Suprapubic skin (tissue), 3 donors: ENCODE results near the gene ADGRD2.

Source experiments
- EP300 ChIP-seq: sonication (generic); formaldehyde crosslinking; IDR thresholded peaks from one replicate; pipeline ENCODE4 v1.6.1; 2017; ENCODE audit warnings: antibody characterized with exemption
- TF ChIP-seq, protein P1 (sequence below), 2 donors: fragments of 200-600 bp in 1 of 2; fragments of 450-650 bp in 1 of 2; sonication (generic) in 1 of 2; IDR thresholded peaks; one replicate each; pipeline ENCODE4 v1.5.1; 2016 to 2019; ENCODE audit warnings: antibody characterized with exemption in 2 of 2, mild to moderate bottlenecking in 1 of 2, moderate library complexity in 1 of 2

DNA sequence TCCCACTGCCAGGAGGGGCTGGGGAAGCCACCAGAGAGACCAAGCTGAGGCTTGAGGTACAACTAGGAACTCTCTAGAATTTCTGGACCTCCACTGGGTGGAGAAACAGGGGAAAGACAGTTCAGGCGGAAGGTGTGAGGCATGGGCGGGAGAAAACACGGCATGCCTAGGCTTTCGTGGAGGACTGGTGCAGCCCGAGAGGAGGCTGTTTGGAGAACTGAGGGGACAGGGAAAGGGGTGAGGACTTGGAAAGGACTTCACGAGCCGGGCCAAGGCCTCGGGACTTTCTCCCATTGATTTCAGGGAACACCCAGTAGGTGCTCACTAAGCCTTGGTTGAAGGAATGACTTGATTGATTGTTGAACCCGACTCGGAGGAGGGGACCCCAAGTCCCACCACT is 9.5 kb upstream of the ADGRD2 start:
- TF ChIP-seq EP300: no peak
- TF ChIP-seq, protein P1, sequence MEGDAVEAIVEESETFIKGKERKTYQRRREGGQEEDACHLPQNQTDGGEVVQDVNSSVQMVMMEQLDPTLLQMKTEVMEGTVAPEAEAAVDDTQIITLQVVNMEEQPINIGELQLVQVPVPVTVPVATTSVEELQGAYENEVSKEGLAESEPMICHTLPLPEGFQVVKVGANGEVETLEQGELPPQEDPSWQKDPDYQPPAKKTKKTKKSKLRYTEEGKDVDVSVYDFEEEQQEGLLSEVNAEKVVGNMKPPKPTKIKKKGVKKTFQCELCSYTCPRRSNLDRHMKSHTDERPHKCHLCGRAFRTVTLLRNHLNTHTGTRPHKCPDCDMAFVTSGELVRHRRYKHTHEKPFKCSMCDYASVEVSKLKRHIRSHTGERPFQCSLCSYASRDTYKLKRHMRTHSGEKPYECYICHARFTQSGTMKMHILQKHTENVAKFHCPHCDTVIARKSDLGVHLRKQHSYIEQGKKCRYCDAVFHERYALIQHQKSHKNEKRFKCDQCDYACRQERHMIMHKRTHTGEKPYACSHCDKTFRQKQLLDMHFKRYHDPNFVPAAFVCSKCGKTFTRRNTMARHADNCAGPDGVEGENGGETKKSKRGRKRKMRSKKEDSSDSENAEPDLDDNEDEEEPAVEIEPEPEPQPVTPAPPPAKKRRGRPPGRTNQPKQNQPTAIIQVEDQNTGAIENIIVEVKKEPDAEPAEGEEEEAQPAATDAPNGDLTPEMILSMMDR (IDR thresholded peaks at IDR 0.05): no peak
